Activated CD4-positive, alpha-beta T cell treated with anti-CD3 and anti-CD28 coated beads, Interleukin-2, amount 50 U/mL, for 16 hours (primary cell): ENCODE data around the gene ZFAND3.
"Not testable (repeated sequence)": the region's sequence is repeated elsewhere in the genome, so short reads cannot be mapped to it uniquely, and the experiment has no call there.

Source experiments
- DNase-seq: peaks from one replicate; pipeline ENCODE4 v3.0.0-alpha.2; 2020

Gene ZFAND3

GRCh38 chr6:38107073-38107472 lies 287.5 kb downstream of the ZFAND3 start:
- no peak for DNase-seq

GRCh38 chr6:38110481-38110971 lies 291.0 kb downstream of the ZFAND3 start:
- DNase-seq = no peak

GRCh38 chr6:38112181-38112580 lies 292.7 kb downstream of the ZFAND3 start:
- DNase-seq = no peak

DNA sequence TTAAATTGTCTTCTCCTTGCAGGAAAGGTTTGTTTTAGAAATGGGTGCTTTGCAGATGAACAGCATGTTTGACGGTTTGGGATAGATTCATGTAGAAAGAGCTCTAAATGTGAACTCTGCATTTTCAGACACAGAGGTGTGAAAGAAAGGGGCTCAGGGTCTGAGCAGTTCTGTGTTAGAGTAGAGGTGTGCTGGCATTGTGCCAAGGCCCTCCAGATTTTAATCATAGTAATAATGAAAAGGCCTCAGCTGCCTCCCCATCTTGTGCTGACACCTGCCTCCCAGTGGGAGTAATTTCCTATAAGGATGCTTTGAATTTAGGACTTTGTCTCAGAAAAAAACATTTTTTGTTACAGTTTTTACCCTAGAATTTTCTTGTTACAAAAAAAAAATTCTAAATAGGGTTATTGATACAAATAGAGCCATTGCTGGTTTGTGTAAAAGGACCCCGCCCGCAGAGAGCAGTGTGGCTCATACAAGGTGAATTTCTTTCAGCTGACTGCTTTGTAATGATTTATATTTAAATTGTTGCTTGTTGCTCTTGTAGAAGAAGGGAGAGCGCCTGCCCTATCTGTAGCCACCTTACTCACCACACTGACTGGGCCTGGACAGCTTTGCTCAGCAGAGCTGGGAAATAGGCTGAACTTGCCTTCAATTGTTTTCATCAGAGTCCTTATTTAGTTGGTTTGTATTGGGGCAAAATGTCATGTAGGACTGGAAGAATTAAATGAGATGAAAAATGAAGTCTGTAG lies 294.5 kb downstream of the ZFAND3 start:
- no peak for DNase-seq

DNA sequence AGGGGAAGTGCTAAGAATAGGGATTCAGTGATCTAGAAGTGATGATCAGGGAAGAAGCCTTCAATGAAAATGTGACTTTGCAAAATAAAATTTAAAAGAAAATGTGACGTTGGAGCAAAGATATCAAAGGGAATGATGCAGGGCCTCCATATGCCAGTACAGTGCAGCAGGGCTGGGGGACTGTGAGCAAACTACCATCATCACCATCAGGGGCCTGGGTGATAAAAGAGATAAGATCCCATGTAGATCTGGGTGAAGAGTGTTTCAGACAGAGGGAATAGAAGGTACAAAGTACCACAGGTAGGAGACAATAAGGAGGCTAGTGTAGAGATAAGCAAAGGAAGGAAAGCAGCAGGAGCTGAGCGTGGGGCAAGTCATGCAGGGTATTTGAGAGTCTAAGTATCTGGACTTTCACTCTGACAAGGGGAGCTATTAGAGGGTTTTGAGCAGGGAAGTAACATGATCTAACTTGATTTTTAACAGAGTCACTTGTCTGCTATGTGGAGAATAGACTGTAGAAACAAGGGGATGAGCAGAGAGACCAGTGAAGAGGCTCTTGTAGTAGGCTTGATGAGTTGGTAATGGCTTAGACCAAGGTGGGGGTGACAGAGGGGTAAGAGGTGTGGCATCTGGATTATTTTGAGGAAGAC lies 295.6 kb downstream of the ZFAND3 start:
- no peak for DNase-seq

DNA sequence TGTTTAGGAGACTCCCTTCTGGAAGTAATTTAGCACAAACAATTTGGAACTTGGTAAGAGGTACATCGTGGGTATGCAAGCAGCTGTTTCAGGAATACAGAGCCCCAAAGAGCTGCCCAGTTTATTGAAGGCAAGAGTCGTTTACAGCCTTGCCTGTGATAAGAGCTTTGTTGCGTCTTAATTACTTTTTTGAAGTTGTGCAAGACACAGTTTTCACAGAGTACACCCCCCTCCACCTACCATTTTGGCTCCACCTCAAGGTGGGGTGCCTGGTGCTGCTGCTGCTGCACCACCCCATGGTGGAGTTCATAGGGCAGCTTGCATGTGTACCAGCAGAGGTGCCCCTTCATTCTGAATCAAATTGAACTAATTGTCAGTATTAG lies 296.1 kb downstream of the ZFAND3 start:
- DNase-seq = no peak

DNA sequence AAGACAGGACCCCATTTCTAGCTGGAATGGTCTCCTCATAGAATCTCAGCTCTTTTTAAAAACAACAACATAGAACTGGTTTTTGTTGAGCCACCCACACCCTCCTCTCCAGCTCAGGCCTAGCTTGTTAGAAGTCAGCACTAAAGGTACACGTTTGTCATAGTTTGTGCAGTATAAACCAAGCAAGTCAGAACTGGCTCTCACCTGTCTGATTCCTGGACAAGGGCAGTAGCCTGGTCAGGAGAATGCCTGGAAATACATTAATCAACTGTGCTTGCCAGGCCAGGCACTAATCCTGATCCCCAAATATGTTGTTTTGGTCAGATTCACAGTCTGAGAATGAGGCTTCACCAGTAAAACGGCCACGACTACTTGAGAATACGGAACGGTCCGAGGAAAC lies 296.7 kb downstream of the ZFAND3 start:
- DNase-seq = no peak

DNA sequence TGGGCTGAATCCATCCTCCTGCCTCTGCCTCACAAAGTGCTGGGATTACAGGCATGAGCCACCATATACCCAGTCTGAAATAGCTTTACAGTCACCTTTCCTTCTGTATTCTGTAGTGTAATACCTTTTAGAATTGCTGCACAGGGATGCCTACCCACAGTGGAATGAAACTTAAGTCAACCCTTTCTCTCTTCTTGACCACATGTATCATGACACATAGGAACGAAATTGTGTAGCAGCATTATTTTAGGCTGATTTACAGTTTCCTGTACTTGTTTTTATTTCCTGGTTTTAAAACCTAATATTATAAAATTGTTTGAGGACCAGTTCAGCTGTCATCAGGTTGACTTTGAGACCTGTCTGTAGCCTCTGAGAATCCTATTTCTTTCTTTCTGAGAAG lies 297.8 kb downstream of the ZFAND3 start:
- DNase-seq = no peak

DNA sequence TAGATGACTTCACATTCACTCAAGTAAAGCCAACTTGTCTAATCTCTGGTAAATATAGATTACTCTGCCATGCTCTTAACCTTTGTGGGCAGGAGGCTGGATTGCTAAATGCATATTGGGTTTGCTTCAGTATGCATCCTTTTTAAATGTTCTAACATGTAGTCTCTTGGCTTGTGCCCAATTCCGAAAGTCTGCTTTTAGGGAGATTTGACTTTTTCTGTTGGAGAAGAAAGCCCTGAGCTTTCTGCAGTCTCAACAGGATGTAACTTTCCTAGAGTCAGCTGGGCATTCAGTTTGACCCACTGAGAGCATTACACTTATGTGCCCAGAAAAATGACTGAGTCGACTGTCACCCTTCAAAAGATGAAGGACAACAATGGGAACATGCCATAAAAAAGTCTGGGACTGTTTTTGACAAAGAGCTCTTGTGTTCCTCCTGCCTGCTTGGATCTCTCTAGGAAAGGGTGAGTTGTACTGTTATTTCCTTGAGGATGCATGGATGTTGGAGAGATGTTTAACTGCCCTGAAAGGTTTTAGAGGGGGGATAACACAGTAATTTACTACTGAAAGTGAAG lies 299.4 kb downstream of the ZFAND3 start:
- DNase-seq = no peak

GRCh38 chr6:38119516-38119915 lies 300.0 kb downstream of the ZFAND3 start:
- no peak for DNase-seq

DNA sequence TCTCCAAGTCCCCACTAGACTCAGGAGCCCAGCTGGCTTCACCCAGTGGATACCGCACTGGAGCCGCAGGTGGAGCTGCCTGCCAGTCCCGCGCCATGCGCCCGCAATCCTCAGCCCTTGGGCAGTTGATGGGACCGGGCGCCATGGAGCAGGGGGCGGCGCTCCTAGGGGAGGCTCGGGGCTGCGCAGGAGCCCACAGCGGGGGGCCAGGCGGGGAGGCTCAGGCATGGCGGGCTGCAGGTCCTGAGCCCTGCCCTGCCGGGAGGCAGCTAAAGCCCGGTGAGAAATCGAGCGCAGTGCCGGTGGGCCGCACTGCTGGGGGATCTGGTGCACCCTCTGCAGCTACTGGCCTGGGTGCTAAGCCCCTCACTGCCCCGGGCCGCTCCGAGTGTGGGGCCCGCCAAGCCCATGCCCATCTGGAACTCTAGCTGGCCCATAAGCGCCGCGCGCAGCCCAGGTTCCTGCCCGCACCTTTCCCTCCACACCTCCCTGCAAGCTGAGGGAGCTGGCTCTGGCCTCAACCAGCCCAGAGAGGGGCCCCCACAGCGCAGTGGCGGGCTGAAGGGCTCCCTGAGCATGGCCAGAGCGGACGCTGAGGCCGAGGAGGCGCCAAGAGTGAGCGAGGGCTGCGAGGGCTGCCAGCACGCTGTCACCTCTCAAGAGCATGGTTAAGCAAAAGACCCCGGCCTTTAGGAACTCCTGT lies 304.8 kb downstream of the ZFAND3 start:
- DNase-seq = not testable (repeated sequence)

- DNase-seq = no peak
Measured at GRCh38 chr6:38127284-38127683, 307.8 kb downstream of the ZFAND3 start.

- DNase-seq = peak; percentile 45
Measured at GRCh38 chr6:38131527-38131965, 312.0 kb downstream of the ZFAND3 start.

- DNase-seq = no peak
Measured at GRCh38 chr6:38133932-38134703, 314.6 kb downstream of the ZFAND3 start.

- DNase-seq = no peak
Measured at GRCh38 chr6:38134704-38135088, 315.2 kb downstream of the ZFAND3 start.

- DNase-seq = no peak
Measured at GRCh38 chr6:38136547-38136946, 317.0 kb downstream of the ZFAND3 start.

GRCh38 chr6:38137608-38138265 lies 318.2 kb downstream of the ZFAND3 start:
- DNase-seq = no peak

- no peak for DNase-seq
Measured at GRCh38 chr6:38138374-38138773, 318.8 kb downstream of the ZFAND3 start.

DNA sequence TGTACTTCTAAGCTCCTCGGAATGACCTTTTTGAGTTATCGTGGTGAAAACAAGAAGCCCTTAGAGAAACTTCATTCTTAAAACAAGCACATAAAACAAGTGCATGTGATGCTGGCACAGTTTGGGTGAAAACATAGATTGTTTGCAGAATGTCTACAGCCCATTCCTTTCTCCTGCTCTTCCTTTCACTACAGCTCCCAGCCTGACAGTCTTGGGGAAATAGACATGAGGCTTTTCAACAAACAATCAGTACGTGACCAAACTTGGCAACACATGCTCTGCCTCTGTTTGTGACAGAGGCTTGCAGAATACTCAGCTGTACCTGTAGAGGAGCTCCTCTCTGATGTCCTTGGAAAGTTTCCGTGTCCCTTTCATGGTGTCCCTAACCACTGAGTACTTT lies 321.6 kb downstream of the ZFAND3 start:
- no peak for DNase-seq

DNA sequence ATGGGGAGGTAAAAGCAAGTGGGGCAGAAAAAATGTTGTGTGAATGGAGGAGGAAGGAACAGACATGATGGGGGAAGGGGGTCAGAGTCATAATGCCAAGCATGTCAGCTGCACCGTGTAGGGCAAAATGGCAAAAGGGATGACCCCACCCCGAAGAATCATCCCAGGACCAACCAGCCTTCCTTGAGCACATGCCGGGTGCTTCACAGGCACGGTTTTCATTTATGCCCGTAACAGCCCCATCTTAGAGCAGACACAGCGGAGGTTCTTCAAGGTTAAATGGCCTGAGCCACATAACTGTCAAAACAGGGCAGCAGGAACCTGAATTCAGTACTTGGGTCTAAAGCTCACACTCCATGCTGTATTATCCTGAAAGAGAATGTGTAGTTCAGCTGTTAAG lies 322.2 kb downstream of the ZFAND3 start:
- no peak for DNase-seq

DNA sequence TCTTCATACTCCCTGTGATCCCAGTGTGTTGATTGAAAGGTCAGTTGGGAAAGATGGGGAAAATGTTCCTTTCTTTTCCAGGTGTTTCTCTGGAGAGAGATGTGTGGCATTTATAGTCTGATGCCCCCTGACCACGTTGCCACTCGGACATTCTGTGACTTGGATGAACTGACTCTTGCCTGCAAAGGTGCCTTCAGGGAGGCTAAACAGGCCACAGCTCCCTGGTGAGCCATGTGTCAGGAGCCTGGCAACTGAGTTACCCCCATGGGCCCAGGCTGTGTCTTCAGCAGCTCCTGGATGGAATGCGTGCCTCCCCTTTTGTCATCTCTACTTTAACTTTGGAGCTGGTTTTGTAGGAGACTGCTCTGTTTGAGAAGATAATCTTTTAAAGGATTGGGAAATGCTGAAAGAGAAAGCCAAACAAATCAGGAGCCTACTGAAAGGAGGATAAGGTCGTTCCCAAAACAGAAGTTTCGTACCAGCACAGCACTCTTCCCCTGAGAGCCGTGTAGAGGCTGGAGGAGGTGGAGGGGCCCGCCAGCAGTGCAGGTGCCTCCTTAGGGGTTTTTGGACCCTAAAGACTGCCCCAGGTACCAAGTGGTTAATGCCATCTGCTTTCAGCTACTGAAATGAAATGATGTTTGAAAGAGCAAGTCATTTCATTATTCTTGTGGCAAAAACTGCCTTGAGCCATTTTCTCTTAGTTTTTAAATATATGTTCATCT lies 322.8 kb downstream of the ZFAND3 start:
- no peak for DNase-seq
